ENCODE results near the gene COL25A1. TPM values are rescaled to one million over a fixed set of nuclear protein-coding genes. Genes with fewer than 3 reads are reported as not detected.

COL25A1 gene
- total RNA-seq, 1 donor, result 0.27 TPM

DNA sequence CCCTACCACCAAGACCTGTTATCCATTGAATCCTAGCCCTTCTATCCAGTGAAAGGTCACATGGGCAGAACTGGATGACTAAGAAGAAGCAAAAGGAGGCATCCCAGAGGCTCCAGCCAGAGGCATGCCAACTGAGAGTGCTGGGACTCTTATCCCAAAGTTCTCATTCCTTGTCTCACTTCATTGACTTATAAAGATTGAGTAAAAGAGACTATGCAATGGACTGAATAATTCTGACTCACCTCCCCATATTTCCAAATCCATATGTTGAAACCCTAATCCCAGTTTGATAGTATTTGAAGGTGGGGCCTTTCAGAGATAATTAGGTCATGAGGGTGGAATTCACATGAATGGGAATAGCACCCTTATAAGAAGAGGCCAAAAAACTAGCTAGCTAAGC lies 131.4 kb downstream of the COL25A1 start:
- no peak for DNase-seq (ENCODE audit: low read depth)
- no peak overlapping the region for H3K4me3 ChIP-seq (ENCODE audit: low read depth, low read length)
- TF ChIP-seq, protein P1, sequence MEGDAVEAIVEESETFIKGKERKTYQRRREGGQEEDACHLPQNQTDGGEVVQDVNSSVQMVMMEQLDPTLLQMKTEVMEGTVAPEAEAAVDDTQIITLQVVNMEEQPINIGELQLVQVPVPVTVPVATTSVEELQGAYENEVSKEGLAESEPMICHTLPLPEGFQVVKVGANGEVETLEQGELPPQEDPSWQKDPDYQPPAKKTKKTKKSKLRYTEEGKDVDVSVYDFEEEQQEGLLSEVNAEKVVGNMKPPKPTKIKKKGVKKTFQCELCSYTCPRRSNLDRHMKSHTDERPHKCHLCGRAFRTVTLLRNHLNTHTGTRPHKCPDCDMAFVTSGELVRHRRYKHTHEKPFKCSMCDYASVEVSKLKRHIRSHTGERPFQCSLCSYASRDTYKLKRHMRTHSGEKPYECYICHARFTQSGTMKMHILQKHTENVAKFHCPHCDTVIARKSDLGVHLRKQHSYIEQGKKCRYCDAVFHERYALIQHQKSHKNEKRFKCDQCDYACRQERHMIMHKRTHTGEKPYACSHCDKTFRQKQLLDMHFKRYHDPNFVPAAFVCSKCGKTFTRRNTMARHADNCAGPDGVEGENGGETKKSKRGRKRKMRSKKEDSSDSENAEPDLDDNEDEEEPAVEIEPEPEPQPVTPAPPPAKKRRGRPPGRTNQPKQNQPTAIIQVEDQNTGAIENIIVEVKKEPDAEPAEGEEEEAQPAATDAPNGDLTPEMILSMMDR (IDR thresholded peaks at IDR 0.05; ENCODE audit: insufficient read depth, low read length), result no peak

DNA sequence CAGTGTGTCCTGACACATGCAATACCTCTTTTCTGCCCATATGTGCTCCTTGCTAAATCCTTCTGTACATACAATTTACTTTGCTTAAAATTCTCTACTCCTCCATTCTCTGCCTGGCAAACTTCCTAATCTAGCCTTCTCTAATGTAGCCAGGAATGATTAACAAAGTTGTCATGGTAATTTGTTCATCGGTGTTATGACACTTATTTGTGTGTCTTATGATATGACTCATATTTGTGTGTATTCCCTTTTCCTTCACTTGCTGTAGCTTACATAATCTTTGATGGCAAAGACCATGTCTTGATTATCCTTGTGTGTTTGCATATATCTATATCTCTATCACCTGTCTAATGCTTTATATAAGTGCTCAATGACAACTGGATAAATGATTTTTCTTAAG lies 133.3 kb downstream of the COL25A1 start:
- TF ChIP-seq, protein P1 (IDR thresholded peaks at IDR 0.05; ENCODE audit: insufficient read depth, low read length), result no peak
- DNase-seq (ENCODE audit: low read depth), result no peak
- no peak overlapping the region for H3K4me3 ChIP-seq (ENCODE audit: low read depth, low read length)

- no peak for DNase-seq (ENCODE audit: low read depth)
Observed at GRCh38 chr4:109166586-109166985, 135.9 kb downstream of the COL25A1 start.

DNA sequence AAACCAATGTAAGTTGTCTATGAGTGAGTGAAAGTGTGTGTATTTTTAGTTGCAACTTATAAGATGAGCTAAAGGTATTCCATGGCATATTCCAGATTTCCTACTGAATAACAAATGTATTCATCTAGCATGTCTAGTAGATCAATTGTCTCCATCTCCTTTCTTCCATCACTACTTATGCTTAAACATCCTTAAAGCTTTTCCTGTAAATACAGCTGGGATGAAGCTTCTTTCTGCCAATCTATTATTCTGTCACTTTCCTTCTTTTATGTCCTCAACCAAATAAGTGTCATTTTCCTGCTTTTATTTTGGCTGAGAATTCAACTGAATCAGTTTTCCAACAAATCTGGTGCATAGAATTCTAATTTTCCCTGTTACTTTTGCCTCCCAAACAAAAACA lies 136.3 kb downstream of the COL25A1 start:
- no peak overlapping the region for H3K4me3 ChIP-seq (ENCODE audit: low read depth, low read length)
- TF ChIP-seq, protein P1 (IDR thresholded peaks at IDR 0.05; ENCODE audit: insufficient read depth, low read length), result no peak
- no peak for DNase-seq (ENCODE audit: low read depth)

More at GRCh38 chr4:109166586-109166985, 135.9 kb downstream of the COL25A1 start:
- no peak overlapping the region for H3K4me3 ChIP-seq (ENCODE audit: low read depth, low read length)
- TF ChIP-seq, protein P1 (IDR thresholded peaks at IDR 0.05; ENCODE audit: insufficient read depth, low read length), result no peak

- TF ChIP-seq, protein P1 (IDR thresholded peaks at IDR 0.05; ENCODE audit: insufficient read depth, low read length), result no peak
- DNase-seq (ENCODE audit: low read depth), result peak; percentile 16
- no peak overlapping the region for H3K4me3 ChIP-seq (ENCODE audit: low read depth, low read length)
Observed at GRCh38 chr4:109164011-109164410, 138.4 kb downstream of the COL25A1 start.

DNA sequence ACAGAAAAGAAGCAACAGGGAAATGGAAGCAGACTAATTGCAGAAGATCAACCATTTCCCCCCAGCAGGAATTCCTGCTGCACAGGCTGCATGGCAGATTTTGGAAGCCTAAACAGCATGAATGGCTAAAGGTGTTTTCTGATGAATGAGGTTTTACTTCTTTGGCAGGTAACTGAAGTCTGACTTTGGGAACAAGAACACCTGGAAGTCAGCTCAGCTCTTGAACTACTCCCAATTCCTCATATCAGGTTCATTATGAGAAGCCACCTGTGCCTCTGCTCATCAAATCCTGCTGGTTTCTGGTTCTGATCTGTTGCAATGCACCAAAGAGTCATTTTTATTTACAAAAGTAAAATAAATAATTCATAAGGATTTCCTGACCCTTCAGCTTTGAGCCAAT lies 139.0 kb downstream of the COL25A1 start:
- TF ChIP-seq, protein P1 (IDR thresholded peaks at IDR 0.05; ENCODE audit: insufficient read depth, low read length), result no peak
- H3K4me3 ChIP-seq (ENCODE audit: low read depth, low read length), result no peak overlapping the region
- DNase-seq (ENCODE audit: low read depth), result no peak

DNA sequence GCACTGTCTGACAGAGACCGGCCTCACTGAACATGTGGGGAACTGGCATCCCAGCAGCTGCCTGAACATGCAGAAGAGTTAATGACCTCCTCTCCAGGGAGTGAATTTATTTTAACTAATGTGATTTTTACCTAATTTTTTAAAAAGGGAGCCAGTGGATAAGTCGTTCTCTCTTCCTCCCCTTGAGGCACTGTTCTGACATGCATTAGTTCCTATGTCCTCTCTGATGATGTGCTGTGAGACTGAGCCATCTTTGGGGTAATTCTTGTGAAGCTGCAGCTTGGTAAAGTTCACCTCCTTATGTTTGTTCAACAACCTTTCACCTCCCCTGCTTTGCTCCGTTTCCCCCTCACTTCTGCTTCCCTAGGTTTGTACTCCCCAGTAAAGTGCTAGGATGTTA lies 139.7 kb downstream of the COL25A1 start:
- DNase-seq (ENCODE audit: low read depth), result no peak

More for the DNA sequence above, 139.7 kb downstream of the COL25A1 start:
- TF ChIP-seq, protein P1 (IDR thresholded peaks at IDR 0.05; ENCODE audit: insufficient read depth, low read length), result no peak
- H3K4me3 ChIP-seq (ENCODE audit: low read depth, low read length), result no peak overlapping the region
